ENCODE data around the gene NSD2.

DNA sequence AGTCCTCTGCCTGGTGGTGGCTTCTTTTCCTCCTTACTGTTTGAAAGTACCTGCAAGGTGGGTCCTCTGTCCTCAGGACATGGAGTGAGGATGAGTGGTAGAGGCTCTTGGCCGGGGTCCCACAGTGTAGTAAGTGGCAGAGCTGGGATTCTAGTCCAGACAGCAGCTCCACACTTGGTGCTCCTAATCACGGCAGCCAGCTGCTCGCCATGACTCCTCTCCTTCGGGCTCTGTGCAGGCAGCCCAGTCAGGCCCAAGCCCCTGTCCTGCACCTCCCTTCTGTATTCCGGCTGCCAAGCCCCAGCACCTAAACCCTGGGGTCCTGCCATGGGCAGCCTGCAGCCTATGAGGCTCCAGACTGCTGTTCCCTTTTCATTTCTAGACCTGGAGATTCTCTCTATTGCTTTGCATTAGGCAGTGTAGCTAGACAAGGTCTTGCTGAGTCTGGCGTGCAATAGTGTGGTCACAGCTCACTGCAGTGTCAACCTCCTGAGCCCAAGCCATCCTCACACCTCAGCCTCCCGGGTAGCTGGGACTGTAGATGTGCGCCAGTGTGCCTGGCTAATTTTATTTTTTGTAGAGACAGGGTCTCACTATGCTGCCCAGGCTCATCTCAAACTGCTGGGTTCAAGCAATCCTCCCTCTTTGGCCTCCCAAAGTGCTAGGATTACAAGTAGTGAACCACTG lies 24.9 kb downstream of the NSD2 start:
- no peak for TF ChIP-seq POLR2A (IDR thresholded peaks at IDR 0.05; ENCODE audit: extremely low read depth, insufficient read length)
- TF ChIP-seq, protein P1, sequence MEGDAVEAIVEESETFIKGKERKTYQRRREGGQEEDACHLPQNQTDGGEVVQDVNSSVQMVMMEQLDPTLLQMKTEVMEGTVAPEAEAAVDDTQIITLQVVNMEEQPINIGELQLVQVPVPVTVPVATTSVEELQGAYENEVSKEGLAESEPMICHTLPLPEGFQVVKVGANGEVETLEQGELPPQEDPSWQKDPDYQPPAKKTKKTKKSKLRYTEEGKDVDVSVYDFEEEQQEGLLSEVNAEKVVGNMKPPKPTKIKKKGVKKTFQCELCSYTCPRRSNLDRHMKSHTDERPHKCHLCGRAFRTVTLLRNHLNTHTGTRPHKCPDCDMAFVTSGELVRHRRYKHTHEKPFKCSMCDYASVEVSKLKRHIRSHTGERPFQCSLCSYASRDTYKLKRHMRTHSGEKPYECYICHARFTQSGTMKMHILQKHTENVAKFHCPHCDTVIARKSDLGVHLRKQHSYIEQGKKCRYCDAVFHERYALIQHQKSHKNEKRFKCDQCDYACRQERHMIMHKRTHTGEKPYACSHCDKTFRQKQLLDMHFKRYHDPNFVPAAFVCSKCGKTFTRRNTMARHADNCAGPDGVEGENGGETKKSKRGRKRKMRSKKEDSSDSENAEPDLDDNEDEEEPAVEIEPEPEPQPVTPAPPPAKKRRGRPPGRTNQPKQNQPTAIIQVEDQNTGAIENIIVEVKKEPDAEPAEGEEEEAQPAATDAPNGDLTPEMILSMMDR (IDR thresholded peaks at IDR 0.05; ENCODE audit: low read depth, low read length), result no peak
